Mesothelial cell of epicardium (in vitro differentiated cells): ENCODE data around the gene GALE. TPM values are rescaled to one million over a fixed set of nuclear protein-coding genes. Genes with fewer than 3 reads are reported as not detected.

Source experiments
- DNase-seq, 2 experiments: peaks; one replicate each; pipeline ENCODE4 v3.0.0; 2021; ENCODE audit warnings: low spot score in 2 of 2; ENCODE audit not compliant: unreplicated experiment in 2 of 2
- H3K27ac Mint-ChIP-seq: 2 replicates; pipeline ENCODE4 v1.8.0; 2021; ENCODE audit warnings: mixed read lengths
- H3K27me3 Mint-ChIP-seq: 2 replicates; pipeline ENCODE4 v1.8.0; 2021; ENCODE audit warnings: low read depth, mixed read lengths
- H3K36me3 Mint-ChIP-seq: 2 replicates; pipeline ENCODE4 v1.8.0; 2021; ENCODE audit warnings: mixed read lengths
- H3K4me1 Mint-ChIP-seq: 2 replicates; pipeline ENCODE4 v1.8.0; 2021; ENCODE audit warnings: mixed read lengths
- H3K4me3 Mint-ChIP-seq: 2 replicates; pipeline ENCODE4 v1.8.0; 2021; ENCODE audit warnings: mild to moderate bottlenecking, moderate library complexity, mixed read lengths
- H3K9me3 Mint-ChIP-seq: 2 replicates; pipeline ENCODE4 v1.8.0; 2021; ENCODE audit warnings: mixed read lengths
- total RNA-seq: library from RNA; stranded (reverse); gene quantifications from 3 replicates; pipeline ENCODE4 v1.2.1, GENCODE V29; 2021
- TF ChIP-seq, protein P1 (sequence below): fragments of 200-600 bp; sonication (generic); IDR thresholded peaks from one replicate; pipeline ENCODE4 v1.5.0; 2021; ENCODE audit warnings: antibody characterized with exemption; ENCODE audit not compliant: unreplicated experiment

Gene GALE
- total RNA-seq, 1 donor from 2014 or later = 22.5 TPM

DNA sequence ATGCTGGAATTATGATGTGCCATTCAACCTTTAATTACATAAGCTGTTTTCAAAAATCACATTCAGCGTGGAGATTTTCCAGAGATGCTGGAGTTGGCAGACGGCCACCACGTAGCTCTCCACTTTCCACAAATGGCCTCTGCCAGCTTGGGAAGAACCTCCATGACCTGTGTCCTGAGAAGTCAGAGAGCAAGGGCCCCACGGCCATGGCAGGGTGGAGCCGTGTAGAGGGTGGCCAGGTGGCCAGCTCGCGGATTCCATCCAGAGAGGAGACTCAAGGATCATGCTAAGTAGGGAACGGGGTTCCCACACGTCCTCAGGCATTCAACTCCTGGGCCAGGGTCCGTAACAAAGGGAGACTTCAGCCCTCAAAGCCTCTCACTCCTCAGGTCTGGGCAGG is 1.3 kb upstream of the GALE start:
- peak overlapping the region; percentile 43 for H3K27ac Mint-ChIP-seq
- TF ChIP-seq, protein P1, sequence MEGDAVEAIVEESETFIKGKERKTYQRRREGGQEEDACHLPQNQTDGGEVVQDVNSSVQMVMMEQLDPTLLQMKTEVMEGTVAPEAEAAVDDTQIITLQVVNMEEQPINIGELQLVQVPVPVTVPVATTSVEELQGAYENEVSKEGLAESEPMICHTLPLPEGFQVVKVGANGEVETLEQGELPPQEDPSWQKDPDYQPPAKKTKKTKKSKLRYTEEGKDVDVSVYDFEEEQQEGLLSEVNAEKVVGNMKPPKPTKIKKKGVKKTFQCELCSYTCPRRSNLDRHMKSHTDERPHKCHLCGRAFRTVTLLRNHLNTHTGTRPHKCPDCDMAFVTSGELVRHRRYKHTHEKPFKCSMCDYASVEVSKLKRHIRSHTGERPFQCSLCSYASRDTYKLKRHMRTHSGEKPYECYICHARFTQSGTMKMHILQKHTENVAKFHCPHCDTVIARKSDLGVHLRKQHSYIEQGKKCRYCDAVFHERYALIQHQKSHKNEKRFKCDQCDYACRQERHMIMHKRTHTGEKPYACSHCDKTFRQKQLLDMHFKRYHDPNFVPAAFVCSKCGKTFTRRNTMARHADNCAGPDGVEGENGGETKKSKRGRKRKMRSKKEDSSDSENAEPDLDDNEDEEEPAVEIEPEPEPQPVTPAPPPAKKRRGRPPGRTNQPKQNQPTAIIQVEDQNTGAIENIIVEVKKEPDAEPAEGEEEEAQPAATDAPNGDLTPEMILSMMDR = no peak
- H3K27me3 Mint-ChIP-seq = no peaks in the 10 kb centered on the region
- DNase-seq = no peak
- peak overlapping the region; percentile 76 for H3K4me3 Mint-ChIP-seq
- H3K4me1 Mint-ChIP-seq = peaks cover 15% of the 10 kb centered on the region
- H3K9me3 Mint-ChIP-seq = no peaks in the 10 kb centered on the region
- peaks cover 10% of the 10 kb centered on the region for H3K36me3 Mint-ChIP-seq

GRCh38 chr1:23801338-23801748 is 789 bp upstream of the GALE start:
- TF ChIP-seq, protein P1 = no peak
- Mint-ChIP-seq H3K36me3 (peaks cover 10% of the 10 kb centered on the region), H3K27me3 (no peaks in the 10 kb centered on the region), H3K4me3 (peak overlapping the region; percentile 76), H3K9me3 (no peaks in the 10 kb centered on the region), H3K27ac (peak overlapping the region; percentile 94), H3K4me1 (peaks cover 15% of the 10 kb centered on the region)
- no peak for DNase-seq

DNA sequence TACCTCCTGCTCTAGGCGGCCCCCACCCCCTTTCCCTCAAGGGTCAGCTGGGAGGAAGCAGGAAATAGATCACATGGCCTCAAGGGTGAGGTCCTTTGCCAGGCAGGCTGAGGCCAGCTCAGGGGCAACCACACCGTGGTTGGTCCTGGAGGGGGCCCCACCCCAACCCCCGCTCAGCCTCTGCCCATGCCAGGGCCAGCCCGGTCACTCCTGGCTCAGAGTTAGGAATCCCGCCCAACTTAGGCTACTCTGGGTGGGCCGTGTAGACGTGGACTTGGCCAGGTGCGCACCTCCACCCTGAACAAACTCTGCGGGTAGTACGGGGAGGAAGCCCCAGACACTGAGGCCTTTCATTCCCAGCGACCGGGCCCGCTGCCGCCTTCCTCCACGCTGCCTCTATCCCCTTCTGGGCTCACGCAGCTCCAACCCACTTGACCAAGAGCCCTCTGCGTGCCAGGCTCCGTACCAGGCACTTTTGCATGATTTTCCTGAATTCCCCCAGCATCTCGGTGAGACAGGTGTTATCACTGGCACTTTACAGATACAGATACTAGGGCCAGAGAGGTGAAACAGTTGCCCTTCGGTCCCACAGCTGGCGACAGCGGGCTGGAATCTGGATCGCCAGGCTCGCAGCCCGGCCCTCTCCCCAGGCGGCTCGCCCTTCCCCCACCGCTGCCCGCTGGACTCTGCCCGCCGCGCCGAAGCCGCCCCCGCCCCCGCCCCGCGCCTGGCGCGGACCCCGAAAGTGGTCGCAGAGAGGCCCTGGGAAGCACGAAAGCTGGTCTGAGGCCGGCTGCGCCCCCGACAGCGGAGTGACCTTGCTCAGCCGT is 769 bp downstream of the GALE start:
- Mint-ChIP-seq H3K27ac (peak overlapping the region; percentile 88), H3K27me3 (no peaks in the 10 kb centered on the region), H3K4me3 (peak overlapping the region; percentile 76), H3K9me3 (no peaks in the 10 kb centered on the region), H3K4me1 (peaks cover 15% of the 10 kb centered on the region), H3K36me3 (peaks cover 4% of the 10 kb centered on the region)
- TF ChIP-seq, protein P1 = no peak
- DNase-seq = peak in 1 of 2 experiments; percentile 62

GRCh38 chr1:23799255-23799569 is 1.3 kb downstream of the GALE start:
- peaks cover 15% of the 10 kb centered on the region for H3K4me1 Mint-ChIP-seq
- H3K36me3 Mint-ChIP-seq = peaks cover 4% of the 10 kb centered on the region

GRCh38 chr1:23798662-23799142 is 1.9 kb downstream of the GALE start:
- TF ChIP-seq, protein P1 = no peak
- peaks cover 15% of the 10 kb centered on the region for H3K4me1 Mint-ChIP-seq
- H3K9me3 Mint-ChIP-seq = no peaks in the 10 kb centered on the region
- H3K36me3 Mint-ChIP-seq = peaks cover 3% of the 10 kb centered on the region
- DNase-seq = no peak
- H3K27me3 Mint-ChIP-seq = no peaks in the 10 kb centered on the region
- peak overlapping the region; percentile 43 for H3K27ac Mint-ChIP-seq
- H3K4me3 Mint-ChIP-seq = peak overlapping the region; percentile 76

More at GRCh38 chr1:23799255-23799569, 1.3 kb downstream of the GALE start:
- TF ChIP-seq, protein P1 = no peak
- Mint-ChIP-seq H3K27ac (peak overlapping the region; percentile 43), H3K27me3 (no peaks in the 10 kb centered on the region), H3K9me3 (no peaks in the 10 kb centered on the region), H3K4me3 (peak overlapping the region; percentile 76)
- no peak for DNase-seq
